DLD1 (cell line): Measurements from ENCODE around the gene ZNF14.
"Not testable (repeated sequence)": the region's sequence is repeated elsewhere in the genome, so short reads cannot be mapped to it uniquely, and the experiment has no call there.

Experiments used
- in situ Hi-C: cut with HindIII; loops from 2 replicates; pipeline ENCODE4 v1.10.0; 2017; ENCODE audit warnings: low sequenced_read_pairs

The ZNF14 gene

DNA sequence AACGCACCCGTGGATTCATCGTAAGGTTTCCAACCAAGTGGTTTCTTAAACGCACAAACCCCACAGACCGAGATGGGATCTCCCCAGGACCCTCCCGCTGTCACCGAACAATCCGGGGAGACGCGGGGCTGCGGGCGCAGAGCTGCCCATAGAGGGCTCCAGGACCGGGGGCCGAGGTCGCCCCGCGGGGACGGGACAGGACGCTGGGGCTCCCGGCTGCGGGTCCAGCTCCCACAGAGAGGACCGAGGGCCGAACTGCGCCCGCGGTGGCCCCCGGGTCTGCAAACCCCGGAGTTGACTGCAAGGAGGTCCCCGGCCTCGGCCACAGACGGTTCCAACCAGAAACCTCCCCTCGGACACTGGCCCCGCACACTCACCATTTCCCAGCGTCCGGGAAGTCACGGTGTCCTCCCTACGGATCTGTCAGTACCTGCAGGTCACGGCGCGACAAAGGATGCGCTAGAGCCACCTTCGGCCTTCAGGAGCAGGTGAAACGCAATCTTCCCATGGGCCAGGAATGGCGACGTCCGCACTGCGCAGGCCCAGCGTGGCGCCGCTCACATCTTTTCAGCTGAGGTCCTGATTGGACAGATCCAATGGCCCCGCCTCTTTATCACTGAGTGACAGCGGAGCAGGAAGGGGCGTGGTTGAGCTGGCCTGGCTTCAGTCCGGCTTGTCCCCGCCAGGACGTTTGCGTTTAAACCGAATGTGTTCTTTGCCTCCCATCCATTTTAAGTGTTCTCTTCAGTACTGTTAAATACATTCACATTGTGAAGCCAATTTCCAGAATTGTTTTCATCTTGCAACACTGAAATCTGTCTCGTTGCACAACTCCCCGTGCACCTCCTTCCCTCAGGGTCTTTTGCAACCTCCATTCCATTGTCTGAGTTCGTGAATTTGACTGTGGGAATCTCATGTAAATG, at the start of gene ZNF14:
ZNF14 (minus strand) TSS at position 534 of the 923 bp plus-strand sequence; CDS start at position 380, 154 bp downstream.
- in situ Hi-C loops: no loop called here

DNA sequence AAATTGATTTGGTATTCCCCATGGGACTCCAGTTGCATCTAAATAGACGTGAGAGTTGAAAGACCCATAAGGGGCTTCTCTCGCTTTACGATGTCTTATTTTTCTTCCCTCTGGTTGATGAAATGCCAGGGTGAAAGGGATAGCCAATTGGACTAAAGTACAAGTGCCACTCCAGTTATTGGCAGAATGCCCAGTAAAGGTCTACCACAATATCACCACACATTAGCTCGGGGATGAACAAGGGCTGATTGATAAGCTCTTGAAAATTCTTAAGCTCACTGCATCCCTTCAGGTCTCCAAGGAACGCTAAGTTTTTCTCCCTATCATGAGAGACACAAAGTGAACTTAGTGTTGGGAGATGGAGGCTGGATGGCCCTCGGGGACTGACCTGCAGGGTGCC, 48.9 kb upstream of the ZNF14 start:
- in situ Hi-C loops: not testable (repeated sequence)

- in situ Hi-C loops: no loop called here
These were observed 45.8 kb upstream of the ZNF14 start for GRCh38 chr19:19778666-19779065.

DNA sequence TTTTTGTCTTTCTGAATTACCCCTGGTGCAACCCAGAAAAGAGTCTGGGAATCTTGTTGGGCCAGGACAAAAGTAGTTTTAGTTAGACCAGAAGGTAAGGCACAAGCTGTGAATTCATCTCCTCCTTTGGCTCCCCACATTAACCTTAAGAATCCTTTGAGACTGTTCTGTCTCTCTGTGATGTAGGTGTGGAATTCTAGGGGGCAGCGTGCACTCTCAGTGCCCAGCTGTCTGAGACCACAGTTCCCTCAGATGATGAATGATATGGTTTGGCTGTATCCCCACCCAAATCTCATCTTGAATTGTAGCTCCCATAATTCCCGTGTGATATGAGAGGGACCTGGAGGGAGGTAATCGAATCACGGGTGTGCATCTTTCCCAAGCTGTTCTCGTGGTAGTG, 44.8 kb upstream of the ZNF14 start:
- in situ Hi-C loops: no loop called here

- in situ Hi-C loops: no loop called here
These were observed 43.5 kb upstream of the ZNF14 start for GRCh38 chr19:19776206-19777008.

DNA sequence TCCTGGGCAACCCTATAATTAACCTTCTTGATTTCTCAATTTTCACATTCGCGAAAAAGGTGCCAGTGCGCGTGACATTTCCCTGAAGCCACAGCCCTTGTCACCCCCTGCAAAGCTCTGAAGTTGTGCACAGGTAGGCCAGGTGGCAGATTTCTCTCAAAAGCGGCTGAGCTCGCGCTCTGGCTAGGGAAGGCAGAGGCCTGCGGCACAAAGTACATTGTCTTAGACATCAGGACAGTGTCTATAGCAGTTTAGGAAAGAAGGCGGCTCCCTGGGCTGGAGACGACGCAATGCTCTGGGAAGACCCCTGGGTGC, 42.9 kb upstream of the ZNF14 start:
- in situ Hi-C loops: no loop called here

- in situ Hi-C loops: no loop called here
These were observed 41.6 kb upstream of the ZNF14 start for GRCh38 chr19:19774354-19775033.

- in situ Hi-C loops: not testable (repeated sequence)
These were observed 39.1 kb upstream of the ZNF14 start for GRCh38 chr19:19771963-19772362.

GRCh38 chr19:19769971-19770370, 37.1 kb upstream of the ZNF14 start:
- in situ Hi-C loops: not testable (repeated sequence)

- in situ Hi-C loops: no loop called here
These were observed 25.3 kb upstream of the ZNF14 start for GRCh38 chr19:19758164-19758563.

DNA sequence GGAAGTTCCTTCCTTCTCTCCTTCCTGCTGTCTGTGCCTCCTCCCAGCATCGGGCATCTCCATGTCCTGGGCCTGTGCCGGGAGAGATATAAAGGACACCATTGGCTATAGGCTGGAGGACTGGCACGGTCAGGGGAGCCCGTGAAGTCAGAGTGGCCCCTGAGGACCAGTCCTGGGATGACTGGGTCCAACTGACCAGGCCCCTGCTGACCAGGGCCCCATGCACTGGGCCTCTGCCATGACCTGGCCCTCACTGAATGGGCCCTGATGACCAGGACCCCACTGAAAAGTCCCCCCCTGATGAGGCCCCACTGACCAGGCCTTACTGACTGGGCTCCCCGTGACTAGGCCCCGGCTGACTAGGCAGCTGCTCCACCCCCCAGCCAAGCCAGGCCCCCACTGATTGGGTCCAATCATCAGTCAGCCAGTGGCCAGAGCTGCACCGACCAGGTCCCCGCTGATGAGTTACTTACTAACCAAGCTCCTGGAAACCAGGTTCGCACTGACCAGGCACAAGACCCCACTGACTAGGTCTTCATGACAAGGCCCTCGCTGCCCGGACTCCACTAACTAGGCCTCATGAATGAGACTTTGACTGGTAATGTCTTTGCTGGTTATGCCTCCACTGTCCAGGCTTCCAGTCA, 20.0 kb upstream of the ZNF14 start:
- in situ Hi-C loops: no loop called here

GRCh38 chr19:19751846-19752245, 18.9 kb upstream of the ZNF14 start:
- in situ Hi-C loops: no loop called here

DNA sequence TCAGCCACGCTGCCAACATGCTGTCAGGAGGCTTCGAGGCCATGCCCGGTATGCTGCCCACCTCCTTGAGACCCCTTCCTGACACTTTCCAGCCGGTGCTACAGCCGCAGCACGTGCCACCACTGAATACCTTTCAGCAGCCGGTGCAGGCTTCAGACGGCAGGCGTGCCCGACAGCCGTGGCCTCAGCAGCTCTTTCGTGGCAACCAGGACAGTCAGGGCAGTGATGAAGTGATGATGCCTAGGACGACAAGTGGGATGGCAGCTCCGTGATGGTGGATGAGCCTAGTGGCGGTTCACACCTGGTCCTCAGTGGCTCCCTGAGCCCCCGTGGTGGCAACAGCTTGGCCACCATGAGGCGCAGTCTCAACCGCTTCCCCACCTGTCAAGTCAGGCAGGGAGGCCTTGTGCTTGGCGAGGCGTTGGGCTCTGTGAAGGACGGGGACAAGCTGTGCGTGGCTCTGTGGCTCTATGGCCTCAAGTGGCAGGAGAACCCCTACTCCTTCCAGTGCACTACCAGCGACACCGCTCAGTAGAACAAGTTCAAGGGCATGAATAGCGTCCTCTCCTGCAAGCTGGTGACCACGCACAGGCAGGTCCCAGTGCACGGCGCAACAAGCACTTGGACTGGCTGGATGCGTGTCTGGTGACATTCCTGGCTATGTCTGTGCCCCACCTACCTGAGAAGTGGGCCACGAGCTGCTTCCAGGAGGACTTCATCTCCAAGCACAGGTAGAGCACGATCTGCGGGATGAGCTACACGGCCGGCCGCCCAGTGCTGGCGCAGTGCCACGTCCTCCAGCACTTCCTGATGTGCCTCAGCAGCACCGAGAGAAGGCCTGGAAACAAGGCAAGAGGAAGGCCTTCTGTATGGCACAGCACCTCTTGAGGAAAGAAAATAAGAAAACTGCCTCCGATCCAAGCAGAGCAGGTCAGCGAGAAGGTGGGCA, 18.2 kb upstream of the ZNF14 start:
- in situ Hi-C loops: no loop called here

GRCh38 chr19:19749908-19750841, 17.3 kb upstream of the ZNF14 start:
- in situ Hi-C loops: no loop called here

- in situ Hi-C loops: no loop called here
These were observed 16.4 kb upstream of the ZNF14 start for GRCh38 chr19:19749117-19749907.

GRCh38 chr19:19748249-19748938, 15.5 kb upstream of the ZNF14 start:
- in situ Hi-C loops: no loop called here
